Breast epithelium (tissue), 4 donors: ENCODE data around the gene KIFAP3. TPM values are rescaled to one million over a fixed set of nuclear protein-coding genes. Genes with fewer than 3 reads are reported as not detected.

Experiments
- DNase-seq, 2 donors: peaks; one replicate each; pipeline ENCODE4 v3.0.0-alpha.2; 2019; ENCODE audit warnings: low spot score in 2 of 2
- H3K27ac ChIP-seq, 2 donors: fragments of 200-600 bp; sonication (generic) in 1 of 2; one replicate each; pipeline ENCODE4 v1.5.1; 2016 to 2019; ENCODE audit warnings: mild to moderate bottlenecking in 1 of 2
- H3K27me3 ChIP-seq, 2 donors: fragments of 200-600 bp; sonication (generic) in 1 of 2; one replicate each; pipeline versions ENCODE4 v1.5.1 to v1.6.0; 2017 to 2019; ENCODE audit warnings: control low read depth in 1 of 2, mild to moderate bottlenecking in 1 of 2
- H3K36me3 ChIP-seq: fragments of 200-600 bp; one replicate; pipeline ENCODE4 v1.5.1; 2019
- H3K4me1 ChIP-seq, 2 donors: fragments of 200-600 bp; sonication (generic); one replicate each; pipeline ENCODE4 v1.5.1; 2016 to 2019; ENCODE audit warnings: control low read depth in 1 of 2
- H3K4me3 ChIP-seq, 3 donors: fragments of 200-600 bp; sonication (generic); 1 replicate in 2 of 3; 2 replicates in 1 of 3; pipeline ENCODE4 v1.5.1; 2016 to 2019; ENCODE audit warnings: mild to moderate bottlenecking in 3 of 3, moderate library complexity in 2 of 3
- H3K9me3 ChIP-seq, 2 donors: fragments of 200-600 bp; sonication (generic) in 1 of 2; one replicate each; pipeline ENCODE4 v1.5.1; 2016 to 2019; ENCODE audit warnings: control low read depth in 1 of 2
- CTCF ChIP-seq, 3 donors: fragments of 450-650 bp; IDR thresholded peaks; one replicate each; pipeline ENCODE4 v1.5.1; 2016 to 2017; ENCODE audit warnings: antibody characterized with exemption in 3 of 3, mild to moderate bottlenecking in 3 of 3, moderate library complexity in 3 of 3
- POLR2A ChIP-seq: fragments of 450-650 bp; IDR thresholded peaks from one replicate; pipeline ENCODE4 v1.6.1; 2016; ENCODE audit warnings: antibody characterized with exemption, mild to moderate bottlenecking, moderate library complexity
- POLR2AphosphoS5 ChIP-seq, 3 donors: sonication (generic); formaldehyde crosslinking; IDR thresholded peaks; one replicate each; pipeline ENCODE4 v1.6.1; 2017; ENCODE audit warnings: antibody characterized with exemption in 3 of 3
- intact Hi-C: fragments of 100-400 bp; cut with DNase I; formaldehyde crosslinking; loops from one replicate; pipeline ENCODE4 v1.15.1; 2023; ENCODE audit warnings: low total_unique reads
- total RNA-seq, 3 donors: library from RNA; depleted of rRNA; stranded (reverse); fragments of >200 nt; gene quantifications; one replicate each; pipeline ENCODE4 v1.1.0, GENCODE V29; 2016

The KIFAP3 gene
- total RNA-seq, 3 donors from 2014 or later: 29.0 to 41.1 (median 37.7) TPM

GRCh38 chr1:169958987-169959386, 115.5 kb downstream of the KIFAP3 start:
- DNase-seq: no peak
- H3K27ac ChIP-seq: no peak overlapping the region
- no peaks in the 10 kb centered on the region for H3K9me3 ChIP-seq
- no peaks in the 10 kb centered on the region for H3K36me3 ChIP-seq
- TF ChIP-seq POLR2A: no peak
- no peak for TF ChIP-seq POLR2AphosphoS5 (IDR thresholded peaks at IDR 0.05)
- no peak for TF ChIP-seq CTCF (IDR thresholded peaks at IDR 0.05)
- no peak overlapping the region for H3K4me3 ChIP-seq
- no peaks in the 10 kb centered on the region for H3K27me3 ChIP-seq
- no peaks in the 10 kb centered on the region for H3K4me1 ChIP-seq
- intact Hi-C loops: no loop called here

GRCh38 chr1:169957884-169958283, 116.6 kb downstream of the KIFAP3 start:
- no peak overlapping the region for H3K27ac ChIP-seq
- H3K9me3 ChIP-seq: no peaks in the 10 kb centered on the region
- DNase-seq: no peak
- TF ChIP-seq CTCF (IDR thresholded peaks at IDR 0.05) (no peak), POLR2A (no peak), POLR2AphosphoS5 (IDR thresholded peaks at IDR 0.05) (no peak)
- H3K4me1 ChIP-seq: no peaks in the 10 kb centered on the region
- intact Hi-C loops: no loop called here
- H3K36me3 ChIP-seq: no peaks in the 10 kb centered on the region
- H3K27me3 ChIP-seq: no peaks in the 10 kb centered on the region
- H3K4me3 ChIP-seq: no peak overlapping the region

- no peak overlapping the region for H3K27ac ChIP-seq
- DNase-seq: no peak
- no peak overlapping the region for H3K4me3 ChIP-seq
- H3K9me3 ChIP-seq: no peaks in the 10 kb centered on the region
- no peaks in the 10 kb centered on the region for H3K27me3 ChIP-seq
- no peaks in the 10 kb centered on the region for H3K4me1 ChIP-seq
- TF ChIP-seq POLR2A (no peak), CTCF (IDR thresholded peaks at IDR 0.05) (no peak), POLR2AphosphoS5 (IDR thresholded peaks at IDR 0.05) (no peak)
- intact Hi-C loops: no loop called here
- H3K36me3 ChIP-seq: no peaks in the 10 kb centered on the region
Measured at GRCh38 chr1:169951108-169951507, 123.4 kb downstream of the KIFAP3 start.

GRCh38 chr1:169949139-169949538, 125.4 kb downstream of the KIFAP3 start:
- TF ChIP-seq POLR2AphosphoS5 (IDR thresholded peaks at IDR 0.05): no peak
- no peak for TF ChIP-seq POLR2A
- TF ChIP-seq CTCF (IDR thresholded peaks at IDR 0.05): no peak

GRCh38 chr1:169946206-169946605, 128.3 kb downstream of the KIFAP3 start:
- Histone ChIP-seq H3K36me3 (no peaks in the 10 kb centered on the region), H3K9me3 (no peaks in the 10 kb centered on the region), H3K4me1 (peaks cover 0 to 4% of the 10 kb centered on the region in 2 donors), H3K27ac (no peak overlapping the region), H3K4me3 (no peak overlapping the region), H3K27me3 (no peaks in the 10 kb centered on the region)
- TF ChIP-seq POLR2AphosphoS5 (IDR thresholded peaks at IDR 0.05) (no peak), POLR2A (no peak), CTCF (IDR thresholded peaks at IDR 0.05) (no peak)
- DNase-seq: no peak
- intact Hi-C loops: no loop called here

More at GRCh38 chr1:169949139-169949538, 125.4 kb downstream of the KIFAP3 start:
- no peaks in the 10 kb centered on the region for H3K27me3 ChIP-seq
- DNase-seq: no peak
- H3K4me3 ChIP-seq: no peak overlapping the region
- H3K4me1 ChIP-seq: no peaks in the 10 kb centered on the region
- intact Hi-C loops: no loop called here
- no peaks in the 10 kb centered on the region for H3K36me3 ChIP-seq
- no peak overlapping the region for H3K27ac ChIP-seq
- no peaks in the 10 kb centered on the region for H3K9me3 ChIP-seq
